CD4-positive, alpha-beta T cell treated with Interleukin-1 beta for 1 hour (primary cell): Measurements from ENCODE around the gene SLC1A2.

ENCODE experiments used
- DNase-seq, 2 donors: peaks; one replicate each; pipeline ENCODE4 v3.0.0-alpha.2; 2020 to 2022

Gene SLC1A2

GRCh38 chr11:35323076-35323868, 96.1 kb downstream of the SLC1A2 start:
- no peak for DNase-seq

- no peak for DNase-seq
Measured at GRCh38 chr11:35322318-35322979, 96.9 kb downstream of the SLC1A2 start.

- no peak for DNase-seq
Measured at GRCh38 chr11:35321532-35322317, 97.6 kb downstream of the SLC1A2 start.

GRCh38 chr11:35321111-35321510, 98.2 kb downstream of the SLC1A2 start:
- no peak for DNase-seq

GRCh38 chr11:35318977-35319925, 100.1 kb downstream of the SLC1A2 start:
- DNase-seq, result no peak

- DNase-seq, result no peak
Measured at GRCh38 chr11:35318309-35318708, 101.0 kb downstream of the SLC1A2 start.

- DNase-seq, result no peak
Measured at GRCh38 chr11:35317253-35317652, 102.1 kb downstream of the SLC1A2 start.

- no peak for DNase-seq
Measured at GRCh38 chr11:35316161-35316560, 103.2 kb downstream of the SLC1A2 start.

- DNase-seq, result no peak
Measured at GRCh38 chr11:35313760-35314153, 105.6 kb downstream of the SLC1A2 start.

GRCh38 chr11:35313066-35313759, 106.1 kb downstream of the SLC1A2 start:
- peak in 1 of 2 donors; percentile 33 for DNase-seq

- no peak for DNase-seq
Measured at GRCh38 chr11:35311331-35311730, 108.0 kb downstream of the SLC1A2 start.

- peak in 1 of 2 donors; percentile 39 for DNase-seq
Measured at GRCh38 chr11:35308157-35308556, 111.2 kb downstream of the SLC1A2 start.

GRCh38 chr11:35307221-35307621, 112.1 kb downstream of the SLC1A2 start:
- no peak for DNase-seq

GRCh38 chr11:35305670-35306382, 113.5 kb downstream of the SLC1A2 start:
- peak; percentile 61 to 67 for DNase-seq

GRCh38 chr11:35304900-35305460, 114.4 kb downstream of the SLC1A2 start:
- DNase-seq, result no peak

- peak; percentile 17 to 44 for DNase-seq
Measured at GRCh38 chr11:35304386-35304775, 115.0 kb downstream of the SLC1A2 start.

- peak in 1 of 2 donors; percentile 67 for DNase-seq
Measured at GRCh38 chr11:35303596-35304385, 115.6 kb downstream of the SLC1A2 start.

- no peak for DNase-seq
Measured at GRCh38 chr11:35302398-35302797, 117.0 kb downstream of the SLC1A2 start.

- DNase-seq, result no peak
Measured at GRCh38 chr11:35298369-35298768, 121.0 kb downstream of the SLC1A2 start.

- DNase-seq, result no peak
Measured at GRCh38 chr11:35295751-35296150, 123.6 kb downstream of the SLC1A2 start.
